HEK293 (cell line): ENCODE data around the gene NRP2.

Experiments
- CTCF ChIA-PET: fragments of 350-600 bp; formaldehyde crosslinking; extraction: SDS; loops from one replicate; lab custom pipeline; 2021; ENCODE audit warnings: antibody characterized with exemption; lab: Yijun Ruan, JAX
- POLR2A ChIA-PET: fragments of 300-600 bp; formaldehyde crosslinking; extraction: SDS; loops from one replicate; lab custom pipeline; 2020; ENCODE audit warnings: antibody characterized with exemption, inconsistent platforms; lab: Yijun Ruan, JAX
- H3K27ac ChIP-seq: fragments of 200-500 bp; sonication (Bioruptor generic); 2 replicates; pipeline ENCODE4 v1.5.1; 2014; ENCODE audit warnings: low read depth, low read length, control low read depth, inconsistent platforms; ENCODE audit errors: extremely low read depth
- H3K36me3 ChIP-seq, 2 experiments: fragments of 200-500 bp in 1 of 2; sonication (Bioruptor generic) in 1 of 2; 1 replicate in 1 of 2; 2 replicates in 1 of 2; pipeline ENCODE4 v1.5.1; 2014 to 2017; ENCODE audit warnings: inconsistent platforms in 2 of 2, low read length in 2 of 2; ENCODE audit not compliant: control insufficient read depth in 2 of 2, insufficient read depth in 1 of 2
- H3K4me1 ChIP-seq: fragments of 200-500 bp; sonication (Bioruptor generic); 2 replicates; pipeline ENCODE4 v1.5.1; 2014; ENCODE audit warnings: mild to moderate bottlenecking, low read length, inconsistent platforms; ENCODE audit not compliant: control insufficient read depth, insufficient read depth
- H3K4me3 ChIP-seq: 2 replicates; pipeline ENCODE4 v1.5.1; 2011; ENCODE audit warnings: low read depth, mild to moderate bottlenecking, control low read depth, low read length, moderate library complexity
- H3K9me3 ChIP-seq: fragments of 200-500 bp; sonication (Bioruptor generic); 2 replicates; pipeline ENCODE4 v1.5.1; 2014; ENCODE audit warnings: low read depth, low read length, inconsistent platforms; ENCODE audit not compliant: control insufficient read depth, insufficient read depth
- BCL6B ChIP-seq: fragments of 450-650 bp; formaldehyde crosslinking; IDR thresholded peaks from 2 replicates; pipeline ENCODE4 v1.5.1; 2017; ENCODE audit warnings: missing biosample characterization, missing genetic modification characterization
- GLIS1 ChIP-seq: fragments of 450-650 bp; formaldehyde crosslinking; IDR thresholded peaks from 2 replicates; pipeline ENCODE4 v1.5.1; 2016; ENCODE audit warnings: missing biosample characterization, missing genetic modification characterization
- GLIS2 ChIP-seq: fragments of 450-650 bp; formaldehyde crosslinking; IDR thresholded peaks from 2 replicates; pipeline ENCODE4 v1.5.1; 2016; ENCODE audit warnings: missing biosample characterization, missing genetic modification characterization
- KLF10 ChIP-seq: fragments of 450-650 bp; IDR thresholded peaks from 2 replicates; pipeline ENCODE4 v1.5.1; 2018; ENCODE audit warnings: missing biosample characterization, mild to moderate bottlenecking, missing genetic modification characterization
- YY2 ChIP-seq: fragments of 450-650 bp; formaldehyde crosslinking; IDR thresholded peaks from 2 replicates; pipeline ENCODE4 v1.5.1; 2016; ENCODE audit warnings: missing biosample characterization, missing genetic modification characterization
- ZEB2 ChIP-seq: fragments of 450-650 bp; formaldehyde crosslinking; IDR thresholded peaks from 2 replicates; pipeline ENCODE4 v1.5.1; 2016; ENCODE audit warnings: missing biosample characterization, missing genetic modification characterization
- ZFP69B ChIP-seq: fragments of 450-650 bp; formaldehyde crosslinking; IDR thresholded peaks from 2 replicates; pipeline ENCODE4 v1.5.1; 2016; ENCODE audit warnings: missing biosample characterization, missing genetic modification characterization
- ZNF146 ChIP-seq: fragments of 450-650 bp; formaldehyde crosslinking; IDR thresholded peaks from 2 replicates; pipeline ENCODE4 v1.5.1; 2016; ENCODE audit warnings: missing biosample characterization, missing genetic modification characterization
- ZNF155 ChIP-seq: fragments of 450-650 bp; formaldehyde crosslinking; IDR thresholded peaks from 2 replicates; pipeline ENCODE4 v1.5.1; 2016; ENCODE audit warnings: missing biosample characterization, missing genetic modification characterization
- ZNF24 ChIP-seq: fragments of 450-650 bp; formaldehyde crosslinking; IDR thresholded peaks from 2 replicates; pipeline ENCODE4 v1.5.1; 2016; ENCODE audit warnings: missing biosample characterization, missing genetic modification characterization
- ZNF280D ChIP-seq: fragments of 450-650 bp; formaldehyde crosslinking; IDR thresholded peaks from 2 replicates; pipeline ENCODE4 v1.5.1; 2016; ENCODE audit warnings: missing biosample characterization, missing genetic modification characterization
- ZNF513 ChIP-seq: fragments of 450-650 bp; IDR thresholded peaks from 2 replicates; pipeline ENCODE4 v1.5.1; 2018; ENCODE audit warnings: missing biosample characterization, missing genetic modification characterization
- ZNF518A ChIP-seq: fragments of 450-650 bp; formaldehyde crosslinking; conservative IDR thresholded peaks from 2 replicates; pipeline ENCODE4 v1.5.1; 2016; ENCODE audit warnings: low read depth, missing biosample characterization, missing genetic modification characterization
- ZNF521 ChIP-seq: fragments of 450-650 bp; formaldehyde crosslinking; IDR thresholded peaks from 2 replicates; pipeline ENCODE4 v1.5.1; 2017; ENCODE audit warnings: missing biosample characterization, mild to moderate bottlenecking, missing genetic modification characterization
- ZNF624 ChIP-seq: fragments of 450-650 bp; formaldehyde crosslinking; IDR thresholded peaks from 2 replicates; pipeline ENCODE4 v1.5.1; 2017; ENCODE audit warnings: missing biosample characterization, missing genetic modification characterization
- ZNF785 ChIP-seq: fragments of 450-650 bp; formaldehyde crosslinking; IDR thresholded peaks from 2 replicates; pipeline ENCODE4 v1.5.1; 2016; ENCODE audit warnings: missing biosample characterization, missing genetic modification characterization
- ZSCAN18 ChIP-seq: fragments of 450-650 bp; formaldehyde crosslinking; IDR thresholded peaks from 2 replicates; pipeline ENCODE4 v1.5.1; 2016; ENCODE audit warnings: missing biosample characterization, missing genetic modification characterization
- TF ChIP-seq, protein P1 (sequence below): fragments of 450-650 bp; formaldehyde crosslinking; conservative IDR thresholded peaks from 2 replicates; pipeline ENCODE4 v1.5.1; 2016; ENCODE audit warnings: low read depth, missing biosample characterization, missing genetic modification characterization

NRP2 gene

GRCh38 chr2:205704127-205704741, 21.9 kb downstream of the NRP2 start (continued):
- no peak for TF ChIP-seq ZNF24
- TF ChIP-seq, all 188 proteins: peak for 0

DNA sequence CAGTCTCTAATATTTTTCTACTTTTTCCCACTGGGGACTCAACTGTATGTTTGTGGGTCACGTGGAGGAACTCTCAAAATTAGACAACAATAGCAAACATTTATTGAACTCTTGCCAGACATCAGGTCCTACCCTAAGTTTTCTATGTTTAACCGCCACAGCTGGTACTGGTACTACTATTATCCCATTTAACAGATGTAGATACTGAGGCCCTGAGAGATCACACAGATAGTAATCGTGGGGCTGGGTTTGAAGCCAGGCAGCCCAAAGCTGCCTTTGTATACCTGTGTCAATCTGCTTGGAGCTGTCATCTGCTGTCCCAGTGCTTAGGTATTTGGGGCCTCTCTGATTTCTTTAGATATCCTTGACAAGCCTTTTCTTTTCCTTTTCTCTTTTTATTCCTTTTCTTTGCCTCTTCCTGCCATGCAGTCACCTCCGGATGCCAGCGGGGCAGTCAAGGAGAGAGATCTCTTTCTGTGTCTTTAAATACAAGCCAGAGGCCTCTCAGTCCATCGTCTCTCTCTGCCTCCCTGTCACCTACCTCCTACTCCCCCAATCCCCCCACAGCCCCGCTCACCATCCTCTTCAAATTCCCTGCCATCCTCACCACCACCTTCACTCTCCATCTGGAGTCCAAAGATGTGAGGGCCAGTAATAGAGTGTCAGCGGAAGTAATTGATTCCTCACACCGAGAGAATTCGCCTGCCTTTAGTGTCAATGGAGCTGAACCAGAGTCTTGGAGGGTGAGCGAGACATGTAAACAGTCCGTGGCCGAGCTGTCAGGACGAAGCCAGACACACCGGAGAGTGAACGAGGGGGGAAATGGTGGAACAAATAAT, 23.4 kb downstream of the NRP2 start:
- no peak overlapping the region for H3K4me3 ChIP-seq
- no peak overlapping the region for H3K27ac ChIP-seq
- no peak for TF ChIP-seq ZNF521 (tag by site-specific recombination)
- TF ChIP-seq YY2 (tag by site-specific recombination), result no peak
- no peak for TF ChIP-seq KLF10
- no peak for TF ChIP-seq ZNF155 (tag by site-specific recombination)
- TF ChIP-seq, protein P1, sequence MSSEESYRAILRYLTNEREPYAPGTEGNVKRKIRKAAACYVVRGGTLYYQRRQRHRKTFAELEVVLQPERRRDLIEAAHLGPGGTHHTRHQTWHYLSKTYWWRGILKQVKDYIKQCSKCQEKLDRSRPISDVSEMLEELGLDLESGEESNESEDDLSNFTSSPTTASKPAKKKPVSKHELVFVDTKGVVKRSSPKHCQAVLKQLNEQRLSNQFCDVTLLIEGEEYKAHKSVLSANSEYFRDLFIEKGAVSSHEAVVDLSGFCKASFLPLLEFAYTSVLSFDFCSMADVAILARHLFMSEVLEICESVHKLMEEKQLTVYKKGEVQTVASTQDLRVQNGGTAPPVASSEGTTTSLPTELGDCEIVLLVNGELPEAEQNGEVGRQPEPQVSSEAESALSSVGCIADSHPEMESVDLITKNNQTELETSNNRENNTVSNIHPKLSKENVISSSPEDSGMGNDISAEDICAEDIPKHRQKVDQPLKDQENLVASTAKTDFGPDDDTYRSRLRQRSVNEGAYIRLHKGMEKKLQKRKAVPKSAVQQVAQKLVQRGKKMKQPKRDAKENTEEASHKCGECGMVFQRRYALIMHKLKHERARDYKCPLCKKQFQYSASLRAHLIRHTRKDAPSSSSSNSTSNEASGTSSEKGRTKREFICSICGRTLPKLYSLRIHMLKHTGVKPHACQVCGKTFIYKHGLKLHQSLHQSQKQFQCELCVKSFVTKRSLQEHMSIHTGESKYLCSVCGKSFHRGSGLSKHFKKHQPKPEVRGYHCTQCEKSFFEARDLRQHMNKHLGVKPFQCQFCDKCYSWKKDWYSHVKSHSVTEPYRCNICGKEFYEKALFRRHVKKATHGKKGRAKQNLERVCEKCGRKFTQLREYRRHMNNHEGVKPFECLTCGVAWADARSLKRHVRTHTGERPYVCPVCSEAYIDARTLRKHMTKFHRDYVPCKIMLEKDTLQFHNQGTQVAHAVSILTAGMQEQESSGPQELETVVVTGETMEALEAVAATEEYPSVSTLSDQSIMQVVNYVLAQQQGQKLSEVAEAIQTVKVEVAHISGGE (tag by site-specific recombination), result no peak
- no peak for TF ChIP-seq ZNF280D
- no peak for TF ChIP-seq ZFP69B (tag by site-specific recombination)
- no peak for TF ChIP-seq ZEB2 (tag by site-specific recombination)
- TF ChIP-seq ZNF146 (tag by site-specific recombination), result no peak
- no peak for TF ChIP-seq GLIS2
- TF ChIP-seq ZNF785 (tag by site-specific recombination), result no peak
- no peak for TF ChIP-seq BCL6B (tag by site-specific recombination)
- TF ChIP-seq ZNF624 (tag by site-specific recombination), result no peak
- TF ChIP-seq ZSCAN18 (tag by site-specific recombination), result no peak
- TF ChIP-seq ZNF518A (tag by site-specific recombination), result no peak
- no peak for TF ChIP-seq GLIS1 (tag by site-specific recombination)
- no peak for TF ChIP-seq ZNF513 (tag by site-specific recombination)
- POLR2A ChIA-PET, result interaction anchor here (1.2 kb wide), 1 partner anchor 24 kb away, joined by 4 read pairs; the partner anchor contains the start of gene NRP2
- no peaks in the 10 kb centered on the region for H3K4me1 ChIP-seq
- CTCF ChIA-PET, result interaction anchor here (0.6 kb wide), 1 partner anchor 853 kb away, joined by 4 read pairs; no protein-coding TSS in a partner anchor
- H3K36me3 ChIP-seq, result no peaks in the 10 kb centered on the region
- H3K9me3 ChIP-seq, result no peaks in the 10 kb centered on the region
